Fibroblast of villous mesenchyme (primary cell): Measurements from ENCODE around the gene BRWD1. TPM values are rescaled to one million over a fixed set of nuclear protein-coding genes. Genes with fewer than 3 reads are reported as not detected.
"Not testable (repeated sequence)": the region's sequence is repeated elsewhere in the genome, so short reads cannot be mapped to it uniquely, and the experiment has no call there.

Source experiments
- DNase-seq: peaks from one replicate; pipeline ENCODE4 v3.0.0-alpha.2; 2010; ENCODE audit warnings: low read depth
- H3K4me3 ChIP-seq: 2 replicates; pipeline ENCODE4 v1.5.1; 2011; ENCODE audit warnings: low read depth, mild to moderate bottlenecking, low read length
- CTCF ChIP-seq: IDR thresholded peaks from 2 replicates; pipeline ENCODE4 v1.5.1; 2012; ENCODE audit warnings: low read depth, mild to moderate bottlenecking, low read length; ENCODE audit not compliant: insufficient read depth
- total RNA-seq: library from RNA; depleted of rRNA; stranded (reverse); fragments of >200 nt; gene quantifications from 2 replicates; pipeline ENCODE4 v1.2.3, GENCODE V29; 2012

The BRWD1 gene
- total RNA-seq, 1 donor, result 75.6 TPM

GRCh38 chr21:39221282-39221996 is 92.0 kb downstream of the BRWD1 start:
- no peak overlapping the region for H3K4me3 ChIP-seq
- DNase-seq, result no peak
- TF ChIP-seq CTCF, result no peak

GRCh38 chr21:39220875-39221274 is 92.6 kb downstream of the BRWD1 start:
- H3K4me3 ChIP-seq, DNase-seq: not testable (repeated sequence)

- DNase-seq, result no peak
- TF ChIP-seq CTCF, result no peak
- H3K4me3 ChIP-seq, result no peak overlapping the region
These were observed 93.3 kb downstream of the BRWD1 start for GRCh38 chr21:39220150-39220549.

GRCh38 chr21:39218082-39218409 is 95.4 kb downstream of the BRWD1 start:
- no peak for TF ChIP-seq CTCF
- DNase-seq, result no peak

GRCh38 chr21:39217356-39218081 is 95.9 kb downstream of the BRWD1 start:
- no peak for TF ChIP-seq CTCF
- H3K4me3 ChIP-seq, result no peak overlapping the region
- no peak for DNase-seq

More at GRCh38 chr21:39218082-39218409, 95.4 kb downstream of the BRWD1 start:
- H3K4me3 ChIP-seq, result no peak overlapping the region

- DNase-seq, result no peak
- H3K4me3 ChIP-seq, result no peak overlapping the region
- TF ChIP-seq CTCF, result no peak
These were observed 97.1 kb downstream of the BRWD1 start for GRCh38 chr21:39216290-39216689.

GRCh38 chr21:39215078-39215477 is 98.4 kb downstream of the BRWD1 start:
- TF ChIP-seq CTCF, result no peak
- DNase-seq, result no peak
- no peak overlapping the region for H3K4me3 ChIP-seq
